SK-N-SH (cell line): Measurements from ENCODE around the gene FOXL2NB. TPM values are rescaled to one million over a fixed set of nuclear protein-coding genes. Genes with fewer than 3 reads are reported as not detected.

ENCODE experiments used
- CTCF ChIA-PET: fragments of 300-600, 350-600 bp; formaldehyde crosslinking; extraction: SDS; loops from one replicate; lab custom pipeline; 2021; lab: Yijun Ruan, JAX
- POLR2A ChIA-PET: fragments of 350-600 bp; sonication (Branson Sonifier 250); formaldehyde crosslinking; extraction: SDS; loops from one replicate; lab custom pipeline; 2020; ENCODE audit warnings: antibody characterized with exemption, inconsistent platforms; lab: Yijun Ruan, JAX
- DNase-seq: peaks from one replicate; pipeline ENCODE4 v3.0.0; 2012
- H2AFZ ChIP-seq: fragments of 200-600 bp; sonication (generic); 2 replicates; pipeline ENCODE4 v1.8.1; 2016; ENCODE audit warnings: antibody characterized with exemption, mild to moderate bottlenecking, low read depth
- H3F3A ChIP-seq: fragments of 200-600 bp; sonication (generic); replicated peaks from 2 replicates; pipeline ENCODE3; 2016; ENCODE audit warnings: antibody characterized with exemption, mild to moderate bottlenecking; ENCODE audit not compliant: insufficient read depth
- H3K27ac ChIP-seq, 2 experiments: fragments of 200-500 bp in 1 of 2; fragments of 200-600 bp in 1 of 2; sonication (Bioruptor generic) in 1 of 2; sonication (generic), shearing (Covaris generic) in 1 of 2; 2 replicates each; pipeline versions ENCODE4 v1.5.1 to v1.6.1; 2014 to 2016; ENCODE audit warnings: low read depth in 2 of 2, inconsistent platforms in 1 of 2, low read length in 1 of 2, mild to moderate bottlenecking in 1 of 2, mixed read lengths in 1 of 2
- H3K27me3 ChIP-seq: fragments of 200-600 bp; sonication (generic), shearing (Covaris generic); 2 replicates; pipeline ENCODE4 v1.6.1; 2016; ENCODE audit warnings: mixed run types; ENCODE audit not compliant: insufficient read depth
- H3K36me3 ChIP-seq, 2 experiments: fragments of 200-500 bp in 1 of 2; fragments of 200-600 bp in 1 of 2; sonication (Bioruptor generic) in 1 of 2; sonication (generic) in 1 of 2; replicated peaks in 1 of 2; 2 replicates each; pipeline versions ENCODE3 to v1.5.1; 2014 to 2016; ENCODE audit warnings: low read length in 1 of 2, mild to moderate bottlenecking in 1 of 2; ENCODE audit not compliant: insufficient read depth in 2 of 2, control insufficient read depth in 1 of 2
- H3K4me1 ChIP-seq, 2 experiments: fragments of 200-500 bp in 1 of 2; fragments of 200-600 bp in 1 of 2; sonication (Bioruptor generic) in 1 of 2; sonication (generic), shearing (Covaris generic) in 1 of 2; 2 replicates each; pipeline versions ENCODE4 v1.5.1 to v1.6.1; 2014 to 2016; ENCODE audit warnings: low read depth in 1 of 2, low read length in 1 of 2, mixed run types in 1 of 2; ENCODE audit not compliant: insufficient read depth in 2 of 2, control insufficient read depth in 1 of 2
- H3K4me2 ChIP-seq: fragments of 200-600 bp; sonication (generic), shearing (Covaris generic); 2 replicates; pipeline ENCODE4 v1.6.1; 2017; ENCODE audit warnings: mixed run types
- H3K4me3 ChIP-seq, 2 experiments: fragments of 200-500 bp in 1 of 2; fragments of 200-600 bp in 1 of 2; sonication (Bioruptor generic) in 1 of 2; sonication (generic), shearing (Covaris generic) in 1 of 2; 2 replicates each; pipeline versions ENCODE4 v1.5.1 to v1.8.1; 2014 to 2016; ENCODE audit warnings: low read depth in 2 of 2, inconsistent platforms in 1 of 2, low read length in 1 of 2, mild to moderate bottlenecking in 1 of 2, mixed read lengths in 1 of 2, moderate library complexity in 1 of 2
- H3K79me2 ChIP-seq: fragments of 200-600 bp; sonication (generic); 2 replicates; pipeline ENCODE4 v1.8.1; 2017; ENCODE audit warnings: mild to moderate bottlenecking; ENCODE audit not compliant: insufficient read depth
- H3K9ac ChIP-seq: fragments of 200-600 bp; sonication (generic); 2 replicates; pipeline ENCODE4 v1.6.1; 2017; ENCODE audit warnings: mixed run types
- H3K9me2 ChIP-seq: fragments of 200-600 bp; sonication (generic); 2 replicates; pipeline ENCODE4 v1.6.1; 2017; ENCODE audit warnings: mixed run types
- H3K9me3 ChIP-seq: fragments of 200-600 bp; sonication (generic); 2 replicates; pipeline ENCODE4 v1.6.1; 2017; ENCODE audit warnings: mixed run types, mild to moderate bottlenecking, moderate library complexity
- H4K20me1 ChIP-seq: fragments of 200-600 bp; sonication (generic); 2 replicates; pipeline ENCODE4 v1.6.1; 2017; ENCODE audit warnings: mild to moderate bottlenecking, mixed run types; ENCODE audit not compliant: insufficient read depth
- ELF1 ChIP-seq: IDR thresholded peaks from 2 replicates; pipeline ENCODE4 v1.4.0; 2012
- FOXJ3 ChIP-seq: sonication (generic); formaldehyde crosslinking; IDR thresholded peaks from 2 replicates; pipeline ENCODE4 v1.5.1; 2020; ENCODE audit warnings: mild to moderate bottlenecking, missing genetic modification reagents
- FOXM1 ChIP-seq: IDR thresholded peaks from 2 replicates; pipeline ENCODE4 v1.4.0; 2012; ENCODE audit warnings: low read depth, mild to moderate bottlenecking
- GABPA ChIP-seq: IDR thresholded peaks from 2 replicates; pipeline ENCODE4 v1.4.0; 2012; ENCODE audit warnings: low read depth, mild to moderate bottlenecking
- GATA2 ChIP-seq: sonication (generic); formaldehyde crosslinking; IDR thresholded peaks from 2 replicates; pipeline ENCODE4 v1.5.0; 2020; ENCODE audit warnings: mild to moderate bottlenecking, missing genetic modification reagents
- JUND ChIP-seq: IDR thresholded peaks from 2 replicates; pipeline ENCODE4 v1.4.0; 2012
- MAX ChIP-seq: IDR thresholded peaks from 2 replicates; pipeline ENCODE4 v1.4.0; 2012; ENCODE audit warnings: low read depth
- MEF2A ChIP-seq: IDR thresholded peaks from 2 replicates; pipeline ENCODE4 v1.4.0; 2012; ENCODE audit warnings: low read depth, borderline replicate concordance
- MXI1 ChIP-seq: IDR thresholded peaks from 2 replicates; pipeline ENCODE4 v1.6.1; 2012; ENCODE audit warnings: mild to moderate bottlenecking, low read depth, low read length, improper control_type of control experiment
- NFIC ChIP-seq: IDR thresholded peaks from 2 replicates; pipeline ENCODE4 v1.4.0; 2012; ENCODE audit warnings: borderline replicate concordance
- PBX3 ChIP-seq: IDR thresholded peaks from 2 replicates; pipeline ENCODE4; 2012
- POLR2AphosphoS5 ChIP-seq: IDR thresholded peaks from 2 replicates; pipeline ENCODE4 v1.6.1; 2012; ENCODE audit warnings: low read depth, low read length
- RAD21 ChIP-seq: IDR thresholded peaks from 2 replicates; pipeline ENCODE4 v1.6.1; 2012; ENCODE audit warnings: mild to moderate bottlenecking, low read length
- RCOR1 ChIP-seq: fragments of 150-350 bp; IDR thresholded peaks from 2 replicates; pipeline ENCODE4 v1.6.1; 2017; ENCODE audit warnings: antibody characterized with exemption, low read length
- RFX5 ChIP-seq: IDR thresholded peaks from 2 replicates; pipeline ENCODE4 v1.6.1; 2012; ENCODE audit warnings: mild to moderate bottlenecking, improper control_type of control experiment, low read length
- TAF1 ChIP-seq: IDR thresholded peaks from 2 replicates; pipeline ENCODE4 v1.6.1; 2012; ENCODE audit warnings: low read depth, mild to moderate bottlenecking, low read length, moderate library complexity, borderline replicate concordance
- TCF12 ChIP-seq: IDR thresholded peaks from 2 replicates; pipeline ENCODE4 v1.4.0; 2012
- USF1 ChIP-seq: IDR thresholded peaks from 2 replicates; pipeline ENCODE4 v1.4.0; 2012; ENCODE audit warnings: low read depth, borderline replicate concordance
- WGBS: methylation state at CpG from one replicate; pipeline ENCODE4 v1.1.6; 2017; ENCODE audit warnings: low lambda C conversion rate; 5-methylcytosine and 5-hydroxymethylcytosine counted together
- polyA plus RNA-seq, 3 experiments: library from polyadenylated mRNA; depleted of rRNA; stranded (reverse); fragments of >200 nt; gene quantifications; 2 replicates each; pipeline ENCODE4 v1.2.3, GENCODE V29; 2012
- TF ChIP-seq, protein P1 (sequence below): fragments of 150-350 bp; IDR thresholded peaks from 2 replicates; pipeline ENCODE4 v1.6.1; 2016; ENCODE audit warnings: mild to moderate bottlenecking, low read depth, low read length

Gene FOXL2NB
- polyA plus RNA-seq, 1 of the 3 experiments (the other 2 are of a cell fraction), result not detected

DNA sequence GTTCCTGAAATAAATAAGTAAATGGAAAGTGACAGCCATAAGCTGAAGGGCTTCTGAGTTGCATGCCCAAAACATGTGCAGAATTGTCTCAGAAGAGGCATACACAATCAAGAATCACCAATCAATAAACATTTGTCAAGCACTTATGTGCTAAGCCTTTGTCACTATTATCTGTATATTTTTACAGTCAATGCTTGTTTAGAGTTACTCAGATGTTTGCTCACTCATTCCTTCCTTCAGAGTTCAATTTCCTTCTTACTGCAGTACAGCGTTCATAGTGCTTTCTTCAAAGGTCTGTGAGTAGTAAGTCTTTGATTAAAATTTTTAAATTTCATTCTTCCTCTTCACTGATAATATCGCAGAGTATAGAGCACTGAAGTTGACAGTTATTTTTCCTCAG, 17.2 kb downstream of the FOXL2NB start:
- no peaks in the 10 kb centered on the region for H3F3A ChIP-seq
- no peak overlapping the region for H2AFZ ChIP-seq
- 24% methylated on average over 2 of the region's 2 CpGs for WGBS
- H4K20me1 ChIP-seq, result no peaks in the 10 kb centered on the region
- CTCF ChIA-PET, result no interaction called here
- no peak overlapping the region for H3K9ac ChIP-seq
- H3K9me2 ChIP-seq, result no peaks in the 10 kb centered on the region
- H3K4me3 ChIP-seq, result no peak overlapping the region
- H3K79me2 ChIP-seq, result no peaks in the 10 kb centered on the region
- DNase-seq, result no peak
- H3K36me3 ChIP-seq, result no peaks in the 10 kb centered on the region
- peaks cover 8% of the 10 kb centered on the region; the same call in 1 of the 2 replicates for H3K27me3 ChIP-seq
- TF ChIP-seq, protein P1, sequence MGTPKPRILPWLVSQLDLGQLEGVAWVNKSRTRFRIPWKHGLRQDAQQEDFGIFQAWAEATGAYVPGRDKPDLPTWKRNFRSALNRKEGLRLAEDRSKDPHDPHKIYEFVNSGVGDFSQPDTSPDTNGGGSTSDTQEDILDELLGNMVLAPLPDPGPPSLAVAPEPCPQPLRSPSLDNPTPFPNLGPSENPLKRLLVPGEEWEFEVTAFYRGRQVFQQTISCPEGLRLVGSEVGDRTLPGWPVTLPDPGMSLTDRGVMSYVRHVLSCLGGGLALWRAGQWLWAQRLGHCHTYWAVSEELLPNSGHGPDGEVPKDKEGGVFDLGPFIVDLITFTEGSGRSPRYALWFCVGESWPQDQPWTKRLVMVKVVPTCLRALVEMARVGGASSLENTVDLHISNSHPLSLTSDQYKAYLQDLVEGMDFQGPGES, result no peak
- TF ChIP-seq MEF2A, result no peak
- 0 out of 2 replicates have a peak, but pooled peaks cover 6% of the 10 kb centered on the region for H3K9me3 ChIP-seq
- no peaks in the 10 kb centered on the region for H3K4me1 ChIP-seq
- H3K27ac ChIP-seq, result no peak overlapping the region
- POLR2A ChIA-PET, result no interaction called here
- no peak overlapping the region for H3K4me2 ChIP-seq

DNA sequence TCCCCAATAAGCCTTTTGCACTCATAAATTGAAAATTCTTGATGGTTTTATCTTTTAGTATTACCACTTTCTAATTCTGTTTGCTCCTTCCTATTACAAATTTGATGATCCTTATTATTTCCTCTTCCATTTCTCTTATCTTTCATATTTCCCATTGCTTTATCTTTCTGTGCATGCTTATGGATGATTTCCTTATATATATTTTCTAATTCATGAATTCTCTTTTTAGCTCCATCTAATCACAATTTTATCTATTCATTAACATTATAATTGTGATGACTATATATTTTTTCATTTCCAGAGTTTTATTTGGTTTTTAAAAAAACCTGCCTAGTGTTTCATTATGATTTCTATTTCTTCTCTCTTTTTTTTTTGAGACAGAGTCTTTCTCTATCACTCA, 17.9 kb downstream of the FOXL2NB start:
- no peak for TF ChIP-seq TCF12
- TF ChIP-seq MAX, result no peak
- no peak for TF ChIP-seq RFX5
- TF ChIP-seq USF1, result no peak
- no peak for TF ChIP-seq GABPA
- no peak for TF ChIP-seq RCOR1
- TF ChIP-seq, all 33 proteins: peak for 0
- Histone ChIP-seq H3K79me2 (no peaks in the 10 kb centered on the region), H3K4me2 (no peak overlapping the region), H3K27me3 (peaks cover 6% of the 10 kb centered on the region; the same call in 1 of the 2 replicates), H3K4me3 (no peak overlapping the region), H3F3A (no peaks in the 10 kb centered on the region), H3K9ac (no peak overlapping the region), H4K20me1 (no peaks in the 10 kb centered on the region), H3K9me3 (0 out of 2 replicates have a peak, but pooled peaks cover 6% of the 10 kb centered on the region), H2AFZ (no peak overlapping the region), H3K9me2 (no peaks in the 10 kb centered on the region), H3K36me3 (no peaks in the 10 kb centered on the region), H3K27ac (no peak overlapping the region), H3K4me1 (no peaks in the 10 kb centered on the region)
- POLR2A ChIA-PET, result no interaction called here
- CTCF ChIA-PET, result no interaction called here
- no peak for DNase-seq

DNA sequence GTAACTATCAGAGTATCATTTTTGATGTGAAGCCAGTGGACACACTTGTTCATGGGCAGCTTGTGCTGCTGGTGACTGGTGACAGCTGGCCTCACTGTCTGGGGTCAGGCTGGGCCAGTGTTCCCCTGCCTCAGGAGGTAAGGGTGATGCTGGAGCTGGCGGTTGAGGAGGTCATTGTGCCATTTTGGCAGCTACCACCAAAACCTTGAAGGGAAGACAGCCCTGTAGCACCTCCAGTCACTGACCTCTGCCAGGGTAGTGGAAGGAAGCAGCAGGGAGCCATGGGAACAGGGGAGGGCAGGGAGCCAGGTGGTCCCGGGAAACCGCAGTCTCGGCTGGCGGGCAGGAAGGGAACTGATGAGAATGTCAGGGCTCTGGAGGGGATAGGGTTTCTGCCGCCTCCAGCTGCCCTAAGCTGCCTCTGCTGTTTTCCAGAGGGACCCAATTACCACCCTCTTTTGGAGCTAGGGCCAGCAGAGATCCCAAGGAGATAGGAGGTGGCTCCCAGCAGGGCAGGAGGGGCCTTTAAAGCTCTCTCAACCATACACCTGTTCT, 24.8 kb downstream of the FOXL2NB start:
- Histone ChIP-seq H3K27ac (no peak overlapping the region), H3F3A (no peaks in the 10 kb centered on the region), H3K79me2 (no peaks in the 10 kb centered on the region), H3K27me3 (no peaks in the 10 kb centered on the region), H3K9me3 (no peaks in the 10 kb centered on the region), H4K20me1 (no peaks in the 10 kb centered on the region), H3K9ac (no peak overlapping the region), H3K9me2 (no peaks in the 10 kb centered on the region), H3K4me3 (no peak overlapping the region), H3K36me3 (no peaks in the 10 kb centered on the region), H3K4me1 (no peaks in the 10 kb centered on the region), H3K4me2 (no peak overlapping the region), H2AFZ (no peak overlapping the region)
- WGBS, result 0% methylated on average over 1 of the region's 6 CpGs
- ChIA-PET POLR2A (no interaction called here), CTCF (interaction anchor here (1.2 to 1.5 kb wide), 4 partner anchors 8 to 35 kb away, joined by 3 to 5 read pairs (median 4); no protein-coding TSS in a partner anchor)
- no peak for DNase-seq
- TF ChIP-seq TAF1, result no peak
- no peak for TF ChIP-seq FOXJ3 (CRISPR knock-in tag)
- TF ChIP-seq MXI1, result no peak
- TF ChIP-seq POLR2AphosphoS5, result no peak
- no peak for TF ChIP-seq JUND
- TF ChIP-seq NFIC, result no peak
- TF ChIP-seq, protein P1, result no peak
- no peak for TF ChIP-seq RAD21
- no peak for TF ChIP-seq ELF1
- no peak for TF ChIP-seq FOXM1
- no peak for TF ChIP-seq USF1
- no peak for TF ChIP-seq PBX3
- TF ChIP-seq GATA2 (CRISPR knock-in tag), result no peak
